ENCODE measurements around the gene TMEM53. TPM values are rescaled to one million over a fixed set of nuclear protein-coding genes. Genes with fewer than 3 reads are reported as not detected.
"Not testable (repeated sequence)": the region's sequence is repeated elsewhere in the genome, so short reads cannot be mapped to it uniquely, and the experiment has no call there.

The TMEM53 gene
- total RNA-seq, 2 donors from 2014 or later, result 2.7 to 6.9 TPM

- 88% methylated on average over 6 of the region's 6 CpGs for WGBS
- TF ChIP-seq POLR2AphosphoS5 (IDR thresholded peaks at IDR 0.05) (no peak), POLR2A (IDR thresholded peaks at IDR 0.05) (no peak), CTCF (IDR thresholded peaks at IDR 0.05) (no peak)
These were observed 33.0 kb upstream of the TMEM53 start for GRCh38 chr1:44707112-44707881.

GRCh38 chr1:44705938-44706337, 31.7 kb upstream of the TMEM53 start:
- Histone ChIP-seq H3K4me1 (replicated peaks) (no peaks in the 10 kb centered on the region), H3K36me3 (no peaks in the 10 kb centered on the region), H3K9me3 (no peaks in the 10 kb centered on the region), H3K27ac (no peak overlapping the region), H3K4me3 (no peak overlapping the region), H3K27me3 (replicated peaks; ENCODE audit: insufficient read depth) (no peaks in the 10 kb centered on the region)
- no peak for TF ChIP-seq POLR2A (IDR thresholded peaks at IDR 0.05)
- TF ChIP-seq POLR2AphosphoS5 (IDR thresholded peaks at IDR 0.05), result no peak
- no peak for TF ChIP-seq CTCF (IDR thresholded peaks at IDR 0.05)
- DNase-seq (ENCODE audit: low spot score), result no peak
- WGBS, result 70% methylated on average over 2 of the region's 2 CpGs
- intact Hi-C loops (cut with DNase I), result no loop called here

More at GRCh38 chr1:44707112-44707881, 33.0 kb upstream of the TMEM53 start:
- Histone ChIP-seq H3K27ac (no peak overlapping the region), H3K36me3 (no peaks in the 10 kb centered on the region), H3K4me1 (replicated peaks) (no peaks in the 10 kb centered on the region), H3K4me3 (no peak overlapping the region), H3K9me3 (no peaks in the 10 kb centered on the region), H3K27me3 (replicated peaks; ENCODE audit: insufficient read depth) (no peaks in the 10 kb centered on the region)
- intact Hi-C loops (cut with DNase I), result no loop called here
- DNase-seq (ENCODE audit: low spot score), result no peak

- H3K36me3 ChIP-seq, result no peaks in the 10 kb centered on the region
- H3K4me1 ChIP-seq (replicated peaks), result no peaks in the 10 kb centered on the region
- no peak overlapping the region for H3K27ac ChIP-seq
- no peak for DNase-seq (ENCODE audit: low spot score)
- intact Hi-C loops (cut with DNase I), result no loop called here
- H3K9me3 ChIP-seq, result no peaks in the 10 kb centered on the region
- H3K27me3 ChIP-seq (replicated peaks; ENCODE audit: insufficient read depth), result no peaks in the 10 kb centered on the region
- H3K4me3 ChIP-seq, result no peak overlapping the region
- whole genome bisulfite sequencing, result 83% methylated on average over 6 of the region's 6 CpGs
- TF ChIP-seq POLR2AphosphoS5 (IDR thresholded peaks at IDR 0.05), result no peak
- TF ChIP-seq POLR2A (IDR thresholded peaks at IDR 0.05), result no peak
These were observed 31.2 kb upstream of the TMEM53 start for GRCh38 chr1:44705470-44705869.

- intact Hi-C loops (cut with DNase I), result no loop called here
- no peak overlapping the region for H3K4me3 ChIP-seq
- no peaks in the 10 kb centered on the region for H3K9me3 ChIP-seq
- H3K36me3 ChIP-seq, result no peaks in the 10 kb centered on the region
- H3K27ac ChIP-seq, result no peak overlapping the region
- no peak for DNase-seq (ENCODE audit: low spot score)
- WGBS, result 44% methylated on average over 7 of the region's 7 CpGs
- TF ChIP-seq POLR2A (IDR thresholded peaks at IDR 0.05) (no peak), POLR2AphosphoS5 (IDR thresholded peaks at IDR 0.05) (no peak), CTCF (IDR thresholded peaks at IDR 0.05) (no peak)
- H3K4me1 ChIP-seq (replicated peaks), result no peaks in the 10 kb centered on the region
- no peaks in the 10 kb centered on the region for H3K27me3 ChIP-seq (replicated peaks; ENCODE audit: insufficient read depth)
These were observed 26.9 kb upstream of the TMEM53 start for GRCh38 chr1:44701141-44701573.

GRCh38 chr1:44700573-44700972, 26.3 kb upstream of the TMEM53 start:
- H3K4me3 ChIP-seq, result no peak overlapping the region
- DNase-seq (ENCODE audit: low spot score), result no peak
- no peaks in the 10 kb centered on the region for H3K36me3 ChIP-seq
- H3K9me3 ChIP-seq, result no peaks in the 10 kb centered on the region
- H3K4me1 ChIP-seq (replicated peaks), result no peaks in the 10 kb centered on the region
- no peaks in the 10 kb centered on the region for H3K27me3 ChIP-seq (replicated peaks; ENCODE audit: insufficient read depth)
- intact Hi-C loops (cut with DNase I), result no loop called here
- TF ChIP-seq POLR2AphosphoS5 (IDR thresholded peaks at IDR 0.05) (peak; percentile 30), POLR2A (IDR thresholded peaks at IDR 0.05) (no peak), CTCF (IDR thresholded peaks at IDR 0.05) (no peak)
- 44% methylated on average over 1 of the region's 1 CpG for WGBS
- H3K27ac ChIP-seq, result no peak overlapping the region

- DNase-seq (ENCODE audit: low spot score); H3K27me3 ChIP-seq (replicated peaks; ENCODE audit: insufficient read depth); intact Hi-C loops (cut with DNase I); H3K9me3 ChIP-seq; H3K36me3 ChIP-seq; H3K4me1 ChIP-seq (replicated peaks); H3K27ac ChIP-seq; H3K4me3 ChIP-seq: not testable (repeated sequence)
- WGBS, result 89% methylated on average over 9 of the region's 9 CpGs
These were observed 25.1 kb upstream of the TMEM53 start for GRCh38 chr1:44699375-44699774.

All from prostate gland (tissue), 2 donors.